SIG-M5 treated with dmso at 0.1 percent for 504 hours (cell line): Measurements from ENCODE around the gene CAST.
"Not testable (repeated sequence)": the region's sequence is repeated elsewhere in the genome, so short reads cannot be mapped to it uniquely, and the experiment has no call there.

Source experiments
- DNase-seq: peaks from one replicate; lab custom pipeline; 2025; ENCODE audit not compliant: unreplicated experiment; lab: John Stamatoyannopoulos, UW

Gene CAST

GRCh38 chr5:96743805-96744204 is 81.6 kb downstream of the CAST start:
- DNase-seq: no peak

- not testable (repeated sequence) for DNase-seq
Observed at GRCh38 chr5:96744218-96744617, 82.0 kb downstream of the CAST start.

- no peak for DNase-seq
Observed at GRCh38 chr5:96745025-96745424, 82.8 kb downstream of the CAST start.

GRCh38 chr5:96745844-96746531 is 83.8 kb downstream of the CAST start:
- DNase-seq: peak; percentile 11

GRCh38 chr5:96747720-96748119 is 85.5 kb downstream of the CAST start:
- DNase-seq: no peak

- DNase-seq: no peak
Observed at GRCh38 chr5:96750110-96750822, 88.1 kb downstream of the CAST start.

GRCh38 chr5:96751203-96752169 is 89.3 kb downstream of the CAST start:
- DNase-seq: no peak

- peak; percentile 55 for DNase-seq
Observed at GRCh38 chr5:96752341-96753016, 90.3 kb downstream of the CAST start.

- no peak for DNase-seq
Observed at GRCh38 chr5:96753017-96753397, 90.8 kb downstream of the CAST start.

- DNase-seq: no peak
Observed at GRCh38 chr5:96753848-96754247, 91.7 kb downstream of the CAST start.

GRCh38 chr5:96755851-96756250 is 93.7 kb downstream of the CAST start:
- DNase-seq: no peak

- no peak for DNase-seq
Observed at GRCh38 chr5:96756985-96757384, 94.8 kb downstream of the CAST start.

GRCh38 chr5:96758621-96759020 is 96.4 kb downstream of the CAST start:
- no peak for DNase-seq

GRCh38 chr5:96761618-96762017 is 99.4 kb downstream of the CAST start:
- DNase-seq: no peak

GRCh38 chr5:96763026-96763425 is 100.8 kb downstream of the CAST start:
- no peak for DNase-seq

- DNase-seq: no peak
Observed at GRCh38 chr5:96765043-96765442, 102.9 kb downstream of the CAST start.

GRCh38 chr5:96768708-96769251 is 106.6 kb downstream of the CAST start:
- no peak for DNase-seq

- DNase-seq: no peak
Observed at GRCh38 chr5:96771395-96771794, 109.2 kb downstream of the CAST start.

GRCh38 chr5:96772111-96772510 is 109.9 kb downstream of the CAST start:
- no peak for DNase-seq

- no peak for DNase-seq
Observed at GRCh38 chr5:96772542-96772941, 110.4 kb downstream of the CAST start.

- no peak for DNase-seq
Observed at GRCh38 chr5:96775050-96775449, 112.9 kb downstream of the CAST start.
